Measurements from ENCODE around the gene NFIX.

NFIX gene

GRCh38 chr19:13133241-13133870 is 138.1 kb downstream of the NFIX start:
- TF ChIP-seq ZNF274 (IDR thresholded peaks at IDR 0.05; ENCODE audit: low read depth, low read length): no peak
- H3K4me3 ChIP-seq (ENCODE audit: low read length): no peak overlapping the region

- H3K4me3 ChIP-seq (ENCODE audit: low read length): no peak overlapping the region
- TF ChIP-seq ZNF274 (IDR thresholded peaks at IDR 0.05; ENCODE audit: low read depth, low read length): no peak
Measured at GRCh38 chr19:13134626-13135025, 139.4 kb downstream of the NFIX start.

DNA sequence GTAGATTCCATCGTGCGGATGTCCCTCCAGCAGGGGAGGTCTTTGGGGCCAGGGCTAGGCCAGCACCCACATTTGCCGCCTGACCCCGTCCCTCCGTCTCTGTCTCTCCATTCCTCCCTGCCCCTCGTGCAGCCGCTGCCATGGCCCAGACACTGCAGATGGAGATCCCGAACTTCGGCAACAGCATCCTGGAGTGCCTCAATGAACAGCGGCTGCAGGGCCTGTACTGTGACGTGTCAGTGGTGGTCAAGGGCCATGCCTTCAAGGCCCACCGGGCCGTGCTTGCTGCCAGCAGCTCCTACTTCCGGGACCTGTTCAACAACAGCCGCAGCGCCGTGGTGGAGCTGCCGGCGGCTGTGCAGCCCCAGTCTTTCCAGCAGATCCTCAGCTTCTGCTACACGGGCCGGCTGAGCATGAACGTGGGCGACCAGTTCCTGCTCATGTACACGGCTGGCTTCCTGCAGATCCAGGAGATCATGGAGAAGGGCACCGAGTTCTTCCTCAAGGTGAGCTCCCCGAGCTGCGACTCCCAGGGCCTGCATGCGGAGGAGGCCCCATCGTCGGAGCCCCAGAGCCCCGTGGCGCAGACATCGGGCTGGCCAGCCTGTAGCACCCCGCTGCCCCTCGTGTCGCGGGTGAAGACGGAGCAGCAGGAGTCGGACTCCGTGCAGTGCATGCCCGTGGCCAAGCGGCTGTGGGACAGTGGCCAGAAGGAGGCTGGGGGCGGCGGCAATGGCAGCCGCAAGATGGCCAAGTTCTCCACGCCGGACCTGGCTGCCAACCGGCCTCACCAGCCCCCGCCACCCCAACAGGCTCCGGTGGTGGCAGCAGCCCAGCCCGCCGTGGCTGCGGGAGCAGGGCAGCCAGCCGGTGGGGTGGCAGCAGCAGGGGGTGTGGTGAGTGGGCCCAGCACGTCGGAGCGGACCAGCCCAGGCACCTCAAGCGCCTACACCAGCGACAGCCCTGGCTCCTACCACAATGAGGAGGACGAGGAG is 140.1 kb downstream of the NFIX start:
- TF ChIP-seq ZNF274 (IDR thresholded peaks at IDR 0.05; ENCODE audit: low read depth, low read length): no peak
- no peak overlapping the region for H3K4me3 ChIP-seq (ENCODE audit: low read length)

DNA sequence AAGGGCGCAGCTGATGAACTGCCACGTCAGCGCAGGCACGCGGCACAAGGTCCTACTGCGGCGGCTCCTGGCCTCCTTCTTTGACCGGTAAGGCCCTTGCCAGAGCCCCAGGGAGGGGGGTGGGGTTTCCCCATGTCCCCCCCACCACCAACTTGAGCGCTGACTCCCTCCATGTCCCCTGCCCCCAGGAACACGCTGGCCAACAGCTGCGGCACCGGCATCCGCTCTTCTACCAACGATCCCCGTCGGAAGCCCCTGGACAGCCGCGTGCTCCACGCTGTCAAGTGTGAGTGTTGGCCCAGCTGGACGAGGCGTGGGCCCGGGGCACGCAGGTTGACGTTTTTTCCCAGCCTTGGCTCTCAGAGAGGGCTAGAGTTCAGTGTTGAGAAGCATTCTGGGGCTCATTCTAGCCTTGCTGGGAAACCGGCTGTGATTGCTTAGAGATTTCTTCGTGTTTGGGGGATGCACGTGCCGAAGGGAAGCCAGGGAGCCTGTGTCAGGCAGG is 142.1 kb downstream of the NFIX start:
- no peak overlapping the region for H3K4me3 ChIP-seq (ENCODE audit: low read length)
- no peak for TF ChIP-seq ZNF274 (IDR thresholded peaks at IDR 0.05; ENCODE audit: low read depth, low read length)

DNA sequence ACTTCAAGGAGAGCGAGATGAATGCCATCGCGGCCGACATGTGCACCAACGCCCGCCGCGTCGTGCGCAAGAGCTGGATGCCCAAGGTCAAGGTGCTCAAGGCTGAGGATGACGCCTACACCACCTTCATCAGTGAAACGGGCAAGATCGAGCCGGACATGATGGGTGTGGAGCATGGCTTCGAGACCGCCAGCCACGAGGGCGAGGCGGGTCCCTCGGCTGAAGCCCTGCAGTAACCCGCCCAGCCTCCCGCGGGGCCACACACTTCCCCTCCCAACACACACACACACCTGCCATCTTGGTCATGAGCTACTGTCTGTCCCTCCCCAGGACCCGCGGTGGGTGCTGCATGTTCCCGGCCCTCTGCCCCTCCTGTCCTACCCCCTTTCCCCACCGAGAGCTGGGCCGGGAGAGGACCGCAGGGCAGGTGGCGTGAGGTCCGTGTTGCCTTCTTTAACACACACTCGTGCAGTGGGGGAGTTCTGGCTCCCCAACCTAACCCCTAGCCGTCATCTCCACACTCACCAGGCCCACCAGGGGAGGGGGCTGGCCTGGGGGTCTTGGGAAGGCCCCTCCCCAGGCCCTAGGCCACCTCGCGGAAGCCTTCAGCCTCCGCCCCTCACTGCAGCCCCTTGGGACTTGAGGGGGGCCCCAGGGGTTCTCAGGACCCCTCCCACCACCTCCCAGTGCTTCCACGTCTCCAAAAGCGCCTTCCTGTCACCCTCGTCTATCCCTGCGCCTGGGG is 143.1 kb downstream of the NFIX start:
- TF ChIP-seq ZNF274 (IDR thresholded peaks at IDR 0.05; ENCODE audit: low read depth, low read length): no peak
- no peak overlapping the region for H3K4me3 ChIP-seq (ENCODE audit: low read length)

DNA sequence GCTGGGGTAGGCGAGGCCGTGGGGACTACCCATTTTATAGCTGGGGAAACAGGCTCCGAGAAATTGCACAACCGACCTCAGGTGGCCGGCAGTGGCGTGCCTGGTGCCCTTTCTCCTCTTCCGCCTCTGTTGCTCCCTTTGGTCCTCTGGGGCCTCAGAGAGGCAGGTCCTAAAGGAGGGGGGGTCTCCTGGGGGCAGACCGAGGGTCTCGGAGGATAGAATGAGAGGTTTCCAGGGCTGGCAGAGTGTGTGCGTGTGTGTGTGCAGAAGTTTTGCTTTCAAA is 143.6 kb downstream of the NFIX start:
- TF ChIP-seq ZNF274 (IDR thresholded peaks at IDR 0.05; ENCODE audit: low read depth, low read length): no peak
- no peak overlapping the region for H3K4me3 ChIP-seq (ENCODE audit: low read length)

GRCh38 chr19:13139633-13140311 is 144.5 kb downstream of the NFIX start:
- no peak for TF ChIP-seq ZNF274 (IDR thresholded peaks at IDR 0.05; ENCODE audit: low read depth, low read length)
- no peak overlapping the region for H3K4me3 ChIP-seq (ENCODE audit: low read length)

DNA sequence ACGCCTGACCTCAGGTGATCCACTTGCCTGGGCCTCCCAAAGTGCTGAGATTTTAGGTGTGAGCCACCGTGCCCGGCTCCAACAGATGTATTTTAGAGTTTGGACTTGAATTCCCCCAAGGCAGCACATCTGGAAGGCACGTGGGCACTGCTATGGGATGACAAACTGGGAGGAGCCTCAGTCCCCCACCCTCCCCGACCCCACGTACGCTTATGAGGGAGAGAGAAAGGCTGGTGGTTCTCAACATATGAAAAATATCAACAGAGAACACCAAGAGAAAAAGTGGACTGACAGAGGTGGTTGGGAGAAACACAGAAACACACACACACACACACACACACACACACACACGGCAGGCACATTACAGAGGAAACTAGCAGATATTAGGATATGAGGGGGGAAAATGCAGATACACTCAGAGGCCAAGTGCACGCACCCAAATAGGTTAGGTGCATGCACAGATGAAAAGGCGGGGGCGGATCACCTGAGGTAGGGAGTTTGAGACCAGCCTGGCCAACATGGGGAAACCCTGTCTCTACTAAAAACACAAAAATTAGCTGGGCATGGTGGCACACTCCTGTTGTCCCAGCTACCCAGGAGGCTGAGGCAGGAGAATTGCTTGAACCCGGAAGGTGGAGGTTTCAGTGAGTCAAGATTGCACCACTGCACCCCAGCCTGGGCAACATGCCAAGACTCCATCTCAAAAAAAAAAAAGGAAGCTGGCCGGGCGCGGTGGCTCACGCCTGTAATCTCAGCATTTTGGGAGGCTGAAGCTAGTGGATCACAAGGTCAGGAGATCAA is 151.7 kb downstream of the NFIX start:
- no peak for TF ChIP-seq ZNF274 (IDR thresholded peaks at IDR 0.05; ENCODE audit: low read depth, low read length)
- no peak overlapping the region for H3K4me3 ChIP-seq (ENCODE audit: low read length)

All from GM08714 (cell line).